Liver (tissue), 3 donors: ENCODE measurements around the gene TKTL1.

Experiments used
- CTCF ChIP-seq: fragments of 150-350 bp; IDR thresholded peaks from 2 replicates; pipeline ENCODE4 v1.5.1; 2017; ENCODE audit warnings: improper control_type of control experiment, low read depth, low read length; ENCODE audit not compliant: missing input control
- FOXA1 ChIP-seq: IDR thresholded peaks from 2 replicates; pipeline ENCODE4 v1.6.1; 2016; ENCODE audit warnings: antibody characterized with exemption
- GABPA ChIP-seq, 2 donors: IDR thresholded peaks in 1 of 2; conservative IDR thresholded peaks in 1 of 2; 2 replicates each; pipeline ENCODE4 v1.6.1; 2016; ENCODE audit warnings: antibody characterized with exemption in 2 of 2, mild to moderate bottlenecking in 1 of 2, moderate library complexity in 1 of 2
- HNF4G ChIP-seq: IDR thresholded peaks from 2 replicates; pipeline ENCODE4 v1.6.1; 2016; ENCODE audit warnings: antibody characterized with exemption
- RAD21 ChIP-seq, 2 donors: IDR thresholded peaks; 2 replicates each; pipeline ENCODE4 v1.6.1; 2016; ENCODE audit warnings: antibody characterized with exemption in 2 of 2, mild to moderate bottlenecking in 2 of 2
- RXRA ChIP-seq, 2 donors: IDR thresholded peaks; 2 replicates each; pipeline ENCODE4 v1.6.1; 2017 to 2018; ENCODE audit warnings: antibody characterized with exemption in 2 of 2, mild to moderate bottlenecking in 1 of 2
- SP1 ChIP-seq: IDR thresholded peaks from 2 replicates; pipeline ENCODE4 v1.6.1; 2018; ENCODE audit warnings: antibody characterized with exemption, mild to moderate bottlenecking
- YY1 ChIP-seq: IDR thresholded peaks from 2 replicates; pipeline ENCODE4 v1.6.1; 2016; ENCODE audit warnings: antibody characterized with exemption, mild to moderate bottlenecking
- TF ChIP-seq, protein P1 (sequence below): IDR thresholded peaks from 2 replicates; pipeline ENCODE4 v1.6.1; 2016; ENCODE audit warnings: antibody characterized with exemption, mild to moderate bottlenecking
- TF ChIP-seq, protein P2 (sequence below): IDR thresholded peaks from 2 replicates; pipeline ENCODE4 v1.6.1; 2016; ENCODE audit warnings: antibody characterized with exemption
- TF ChIP-seq, protein P3 (sequence below): IDR thresholded peaks from 2 replicates; pipeline ENCODE4 v1.6.1; 2016; ENCODE audit warnings: antibody characterized with exemption
- donor health status: healthy.
- donor health status: healthy.

- TF ChIP-seq CTCF (no peak), SP1 (no peak), RAD21 (IDR thresholded peaks at IDR 0.05) (no peak), RXRA (IDR thresholded peaks at IDR 0.05) (no peak), GABPA (IDR thresholded peaks at IDR 0.05 in 1 of 2, conservative IDR thresholded peaks at IDR 0.05 in 1 of 2) (no peak), YY1 (no peak), FOXA1 (no peak), HNF4G (no peak)
- TF ChIP-seq, protein P1, sequence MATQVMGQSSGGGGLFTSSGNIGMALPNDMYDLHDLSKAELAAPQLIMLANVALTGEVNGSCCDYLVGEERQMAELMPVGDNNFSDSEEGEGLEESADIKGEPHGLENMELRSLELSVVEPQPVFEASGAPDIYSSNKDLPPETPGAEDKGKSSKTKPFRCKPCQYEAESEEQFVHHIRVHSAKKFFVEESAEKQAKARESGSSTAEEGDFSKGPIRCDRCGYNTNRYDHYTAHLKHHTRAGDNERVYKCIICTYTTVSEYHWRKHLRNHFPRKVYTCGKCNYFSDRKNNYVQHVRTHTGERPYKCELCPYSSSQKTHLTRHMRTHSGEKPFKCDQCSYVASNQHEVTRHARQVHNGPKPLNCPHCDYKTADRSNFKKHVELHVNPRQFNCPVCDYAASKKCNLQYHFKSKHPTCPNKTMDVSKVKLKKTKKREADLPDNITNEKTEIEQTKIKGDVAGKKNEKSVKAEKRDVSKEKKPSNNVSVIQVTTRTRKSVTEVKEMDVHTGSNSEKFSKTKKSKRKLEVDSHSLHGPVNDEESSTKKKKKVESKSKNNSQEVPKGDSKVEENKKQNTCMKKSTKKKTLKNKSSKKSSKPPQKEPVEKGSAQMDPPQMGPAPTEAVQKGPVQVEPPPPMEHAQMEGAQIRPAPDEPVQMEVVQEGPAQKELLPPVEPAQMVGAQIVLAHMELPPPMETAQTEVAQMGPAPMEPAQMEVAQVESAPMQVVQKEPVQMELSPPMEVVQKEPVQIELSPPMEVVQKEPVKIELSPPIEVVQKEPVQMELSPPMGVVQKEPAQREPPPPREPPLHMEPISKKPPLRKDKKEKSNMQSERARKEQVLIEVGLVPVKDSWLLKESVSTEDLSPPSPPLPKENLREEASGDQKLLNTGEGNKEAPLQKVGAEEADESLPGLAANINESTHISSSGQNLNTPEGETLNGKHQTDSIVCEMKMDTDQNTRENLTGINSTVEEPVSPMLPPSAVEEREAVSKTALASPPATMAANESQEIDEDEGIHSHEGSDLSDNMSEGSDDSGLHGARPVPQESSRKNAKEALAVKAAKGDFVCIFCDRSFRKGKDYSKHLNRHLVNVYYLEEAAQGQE, result no peak
- TF ChIP-seq, protein P2, sequence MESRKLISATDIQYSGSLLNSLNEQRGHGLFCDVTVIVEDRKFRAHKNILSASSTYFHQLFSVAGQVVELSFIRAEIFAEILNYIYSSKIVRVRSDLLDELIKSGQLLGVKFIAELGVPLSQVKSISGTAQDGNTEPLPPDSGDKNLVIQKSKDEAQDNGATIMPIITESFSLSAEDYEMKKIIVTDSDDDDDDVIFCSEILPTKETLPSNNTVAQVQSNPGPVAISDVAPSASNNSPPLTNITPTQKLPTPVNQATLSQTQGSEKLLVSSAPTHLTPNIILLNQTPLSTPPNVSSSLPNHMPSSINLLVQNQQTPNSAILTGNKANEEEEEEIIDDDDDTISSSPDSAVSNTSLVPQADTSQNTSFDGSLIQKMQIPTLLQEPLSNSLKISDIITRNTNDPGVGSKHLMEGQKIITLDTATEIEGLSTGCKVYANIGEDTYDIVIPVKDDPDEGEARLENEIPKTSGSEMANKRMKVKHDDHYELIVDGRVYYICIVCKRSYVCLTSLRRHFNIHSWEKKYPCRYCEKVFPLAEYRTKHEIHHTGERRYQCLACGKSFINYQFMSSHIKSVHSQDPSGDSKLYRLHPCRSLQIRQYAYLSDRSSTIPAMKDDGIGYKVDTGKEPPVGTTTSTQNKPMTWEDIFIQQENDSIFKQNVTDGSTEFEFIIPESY, result no peak
- TF ChIP-seq, protein P3, sequence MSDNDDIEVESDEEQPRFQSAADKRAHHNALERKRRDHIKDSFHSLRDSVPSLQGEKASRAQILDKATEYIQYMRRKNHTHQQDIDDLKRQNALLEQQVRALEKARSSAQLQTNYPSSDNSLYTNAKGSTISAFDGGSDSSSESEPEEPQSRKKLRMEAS, result no peak
Measured at GRCh38 chrX:154368630-154369448, 73.2 kb downstream of the TKTL1 start.
